ENCODE results near the gene FMN2. TPM values are rescaled to one million over a fixed set of nuclear protein-coding genes. Genes with fewer than 3 reads are reported as not detected.

FMN2 gene
- total RNA-seq, 4 donors from 2014 or later = 0.54 to 5.1 (median 1.2) TPM

- DNase-seq = no peak
- Histone ChIP-seq H3K36me3 (no peaks in the 10 kb centered on the region), H3K4me3 (no peak overlapping the region), H3K27ac (no peak overlapping the region), H3K9me3 (no peaks in the 10 kb centered on the region), H3K4me1 (no peaks in the 10 kb centered on the region), H3K27me3 (no peaks in the 10 kb centered on the region)
- TF ChIP-seq CTCF (IDR thresholded peaks at IDR 0.05) (no peak), POLR2A (IDR thresholded peaks at IDR 0.05) (no peak)
These were observed 384.1 kb downstream of the FMN2 start for GRCh38 chr1:240475832-240476231.

- Histone ChIP-seq H3K9me3 (no peaks in the 10 kb centered on the region), H3K4me3 (no peak overlapping the region), H3K27ac (no peak overlapping the region), H3K4me1 (no peaks in the 10 kb centered on the region), H3K36me3 (no peaks in the 10 kb centered on the region), H3K27me3 (no peaks in the 10 kb centered on the region)
- no peak for DNase-seq
- TF ChIP-seq CTCF (IDR thresholded peaks at IDR 0.05) (no peak), POLR2A (IDR thresholded peaks at IDR 0.05) (no peak)
These were observed 386.9 kb downstream of the FMN2 start for GRCh38 chr1:240478536-240478935.

- no peaks in the 10 kb centered on the region for H3K9me3 ChIP-seq
- H3K4me3 ChIP-seq = no peak overlapping the region
- TF ChIP-seq POLR2A (IDR thresholded peaks at IDR 0.05) = no peak
- TF ChIP-seq CTCF (IDR thresholded peaks at IDR 0.05) = no peak
- H3K4me1 ChIP-seq = no peaks in the 10 kb centered on the region
- no peaks in the 10 kb centered on the region for H3K36me3 ChIP-seq
- no peak overlapping the region for H3K27ac ChIP-seq
- no peak for DNase-seq
- no peaks in the 10 kb centered on the region for H3K27me3 ChIP-seq
These were observed 393.2 kb downstream of the FMN2 start for GRCh38 chr1:240484804-240485443.

- DNase-seq = no peak
- Histone ChIP-seq H3K27ac (no peak overlapping the region), H3K27me3 (no peaks in the 10 kb centered on the region), H3K4me3 (no peak overlapping the region), H3K36me3 (no peaks in the 10 kb centered on the region), H3K4me1 (no peaks in the 10 kb centered on the region), H3K9me3 (no peaks in the 10 kb centered on the region)
- TF ChIP-seq CTCF (IDR thresholded peaks at IDR 0.05) (no peak), POLR2A (IDR thresholded peaks at IDR 0.05) (no peak)
These were observed 394.9 kb downstream of the FMN2 start for GRCh38 chr1:240486611-240487010.

GRCh38 chr1:240487493-240487892 is 395.8 kb downstream of the FMN2 start:
- no peaks in the 10 kb centered on the region for H3K4me1 ChIP-seq
- H3K36me3 ChIP-seq = no peaks in the 10 kb centered on the region
- no peak for TF ChIP-seq CTCF (IDR thresholded peaks at IDR 0.05)
- TF ChIP-seq POLR2A (IDR thresholded peaks at IDR 0.05) = no peak
- H3K9me3 ChIP-seq = no peaks in the 10 kb centered on the region
- no peak overlapping the region for H3K27ac ChIP-seq
- no peak overlapping the region for H3K4me3 ChIP-seq
- no peaks in the 10 kb centered on the region for H3K27me3 ChIP-seq
- DNase-seq = no peak

GRCh38 chr1:240491156-240491555 is 399.5 kb downstream of the FMN2 start:
- DNase-seq = no peak

More at GRCh38 chr1:240491156-240491555, 399.5 kb downstream of the FMN2 start:
- no peaks in the 10 kb centered on the region for H3K27me3 ChIP-seq
- no peaks in the 10 kb centered on the region for H3K4me1 ChIP-seq
- TF ChIP-seq CTCF (IDR thresholded peaks at IDR 0.05) (no peak), POLR2A (IDR thresholded peaks at IDR 0.05) (no peak)
- no peaks in the 10 kb centered on the region for H3K36me3 ChIP-seq
- H3K4me3 ChIP-seq = no peak overlapping the region
- H3K9me3 ChIP-seq = peaks cover 0 to 3% (median 0%) of the 10 kb centered on the region in 4 donors
- no peak overlapping the region for H3K27ac ChIP-seq

Data from Peyer's patch (tissue), 4 donors.